Sigmoid colon (tissue), 7 donors: Measurements from ENCODE around the gene GDPD5. TPM values are rescaled to one million over a fixed set of nuclear protein-coding genes. Genes with fewer than 3 reads are reported as not detected.

Experiments used
- DNase-seq: peaks from one replicate; pipeline ENCODE4 v3.0.0-alpha.2; 2019
- H3K27ac ChIP-seq, 4 donors: fragments of 200-600 bp; sonication (generic); one replicate each; pipeline ENCODE4 v1.5.1; 2016 to 2019; ENCODE audit warnings: mild to moderate bottlenecking in 1 of 4
- H3K27me3 ChIP-seq, 3 donors: fragments of 200-600 bp; sonication (generic); one replicate each; pipeline ENCODE4 v1.5.1; 2019; ENCODE audit warnings: mild to moderate bottlenecking in 1 of 3
- H3K36me3 ChIP-seq, 4 donors: fragments of 200-600 bp; sonication (generic); one replicate each; pipeline ENCODE4 v1.5.1; 2016 to 2019
- H3K4me1 ChIP-seq, 4 donors: fragments of 200-600 bp; sonication (generic); one replicate each; pipeline ENCODE4 v1.5.1; 2017 to 2019
- H3K4me3 ChIP-seq, 4 donors: fragments of 200-600 bp; sonication (generic); one replicate each; pipeline ENCODE4 v1.5.1; 2017 to 2019; ENCODE audit warnings: mild to moderate bottlenecking in 2 of 4, moderate library complexity in 1 of 4
- H3K9me3 ChIP-seq, 4 donors: fragments of 200-600 bp in 3 of 4; sonication (generic) in 3 of 4; one replicate each; pipeline versions ENCODE4 v1.5.1 to v1.6.1; 2013 to 2019
- EP300 ChIP-seq, 4 donors: sonication (generic); formaldehyde crosslinking; IDR thresholded peaks; one replicate each; pipeline ENCODE4 v1.6.1; 2017; ENCODE audit warnings: antibody characterized with exemption in 4 of 4
- POLR2A ChIP-seq, 2 donors: fragments of 450-650 bp; IDR thresholded peaks; one replicate each; pipeline ENCODE4 v1.6.1; 2016; ENCODE audit warnings: antibody characterized with exemption in 2 of 2, mild to moderate bottlenecking in 2 of 2, moderate library complexity in 2 of 2
- POLR2AphosphoS5 ChIP-seq, 4 donors: sonication (generic); formaldehyde crosslinking; IDR thresholded peaks; one replicate each; pipeline ENCODE4 v1.6.1; 2017; ENCODE audit warnings: antibody characterized with exemption in 4 of 4
- WGBS, 2 donors: extraction: QIAGEN DNeasy Blood & Tissue Kit; methylation state at CpG; one replicate each; pipeline ENCODE4 v1.1.7; 2013; 5-methylcytosine and 5-hydroxymethylcytosine counted together
- intact Hi-C: fragments of 100-400 bp; cut with DNase I; formaldehyde crosslinking; loops from one replicate; pipeline ENCODE4 v1.15.1; 2023
- polyA plus RNA-seq, 3 donors: library from polyadenylated mRNA; stranded (reverse); fragments of 200-250 nt; gene quantifications; one replicate each; pipeline ENCODE4 v1.2.3, GENCODE V29; 2013
- total RNA-seq, 4 donors: library from RNA; depleted of rRNA; stranded (reverse); fragments of >200 nt; gene quantifications; one replicate each; pipeline ENCODE4 v1.1.0, GENCODE V29; 2016
- TF ChIP-seq, protein P1 (sequence below), 4 experiments: fragments of 450-650 bp in 3 of 4; fragments of 200-600 bp in 1 of 4; IDR thresholded peaks; one replicate each; pipeline ENCODE4 v1.5.1; 2016 to 2019; ENCODE audit warnings: antibody characterized with exemption in 4 of 4, mild to moderate bottlenecking in 3 of 4, moderate library complexity in 2 of 4
- donor health status: healthy with polysubstance abuse.
- donor health status: Bipolar disorder and iron deficiency.
- donor health status: healthy.

GDPD5 gene
- total and polyA plus RNA-seq, 7 donors = 2.4 to 8.1 (median 5.8) TPM; not detected in 1

DNA sequence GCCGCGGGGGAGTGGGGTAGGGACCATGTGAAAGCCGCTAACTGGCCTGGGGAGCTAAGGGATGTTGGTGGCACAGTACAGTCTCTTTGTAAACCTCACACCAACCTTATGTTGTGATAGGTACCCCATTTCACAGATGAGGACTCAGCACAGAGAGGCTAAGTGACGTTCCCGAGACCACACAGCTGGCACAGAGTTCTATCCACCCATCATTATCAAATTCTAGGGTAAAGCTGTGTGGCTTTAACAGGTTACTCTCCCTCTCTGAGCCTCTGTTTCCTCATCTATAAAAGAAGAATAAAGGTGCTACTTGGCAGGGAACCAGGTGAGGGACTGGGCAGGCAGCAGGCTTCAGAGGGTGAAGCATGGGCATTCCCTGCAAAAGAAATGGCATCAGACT lies 1.4 kb upstream of the GDPD5 start:
- DNase-seq = no peak
- no peak overlapping the region for H3K4me3 ChIP-seq
- no peaks in the 10 kb centered on the region for H3K36me3 ChIP-seq
- no peaks in the 10 kb centered on the region for H3K9me3 ChIP-seq
- TF ChIP-seq, protein P1, sequence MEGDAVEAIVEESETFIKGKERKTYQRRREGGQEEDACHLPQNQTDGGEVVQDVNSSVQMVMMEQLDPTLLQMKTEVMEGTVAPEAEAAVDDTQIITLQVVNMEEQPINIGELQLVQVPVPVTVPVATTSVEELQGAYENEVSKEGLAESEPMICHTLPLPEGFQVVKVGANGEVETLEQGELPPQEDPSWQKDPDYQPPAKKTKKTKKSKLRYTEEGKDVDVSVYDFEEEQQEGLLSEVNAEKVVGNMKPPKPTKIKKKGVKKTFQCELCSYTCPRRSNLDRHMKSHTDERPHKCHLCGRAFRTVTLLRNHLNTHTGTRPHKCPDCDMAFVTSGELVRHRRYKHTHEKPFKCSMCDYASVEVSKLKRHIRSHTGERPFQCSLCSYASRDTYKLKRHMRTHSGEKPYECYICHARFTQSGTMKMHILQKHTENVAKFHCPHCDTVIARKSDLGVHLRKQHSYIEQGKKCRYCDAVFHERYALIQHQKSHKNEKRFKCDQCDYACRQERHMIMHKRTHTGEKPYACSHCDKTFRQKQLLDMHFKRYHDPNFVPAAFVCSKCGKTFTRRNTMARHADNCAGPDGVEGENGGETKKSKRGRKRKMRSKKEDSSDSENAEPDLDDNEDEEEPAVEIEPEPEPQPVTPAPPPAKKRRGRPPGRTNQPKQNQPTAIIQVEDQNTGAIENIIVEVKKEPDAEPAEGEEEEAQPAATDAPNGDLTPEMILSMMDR (IDR thresholded peaks at IDR 0.05) = no peak
- no peak for TF ChIP-seq POLR2A (IDR thresholded peaks at IDR 0.05)
- TF ChIP-seq POLR2AphosphoS5 (IDR thresholded peaks at IDR 0.05) = no peak
- TF ChIP-seq EP300 (IDR thresholded peaks at IDR 0.05) = no peak
- intact Hi-C loops = no loop called here
- no peak overlapping the region for H3K27ac ChIP-seq
- 91 to 95% methylated on average over 5 of the region's 5 CpGs for WGBS, 2 donors
- no peaks in the 10 kb centered on the region for H3K27me3 ChIP-seq
- peaks cover 0 to 25% (median 16%) of the 10 kb centered on the region in 4 donors for H3K4me1 ChIP-seq

DNA sequence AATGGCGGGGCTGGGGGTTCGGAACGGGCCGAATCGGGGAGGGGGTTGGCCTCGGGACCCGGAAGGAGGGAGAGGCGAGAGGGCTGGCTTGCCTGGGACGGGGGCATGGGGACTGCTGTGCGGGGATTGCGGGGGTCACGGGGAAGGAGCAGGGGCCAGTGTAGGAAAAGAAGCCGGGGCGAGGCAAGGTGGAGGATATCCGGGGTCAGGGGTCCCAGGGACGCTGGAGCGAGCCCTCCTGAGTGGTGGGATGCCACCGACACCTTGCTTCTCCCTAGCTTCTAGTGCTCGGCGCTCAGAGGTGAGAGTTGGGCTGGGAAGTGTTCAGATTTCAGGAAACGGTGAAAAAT lies 426 bp upstream of the GDPD5 start:
- Histone ChIP-seq H3K4me1 (peaks cover 0 to 25% (median 16%) of the 10 kb centered on the region in 4 donors), H3K9me3 (no peaks in the 10 kb centered on the region), H3K36me3 (no peaks in the 10 kb centered on the region), H3K27ac (peak overlapping the region in 2 of 4 donors; percentile 29 to 59), H3K27me3 (no peaks in the 10 kb centered on the region), H3K4me3 (peak overlapping the region; percentile 43 to 71 (median 60))
- TF ChIP-seq EP300 (IDR thresholded peaks at IDR 0.05) = no peak
- no peak for TF ChIP-seq POLR2AphosphoS5 (IDR thresholded peaks at IDR 0.05)
- no peak for TF ChIP-seq POLR2A (IDR thresholded peaks at IDR 0.05)
- TF ChIP-seq, protein P1 (IDR thresholded peaks at IDR 0.05) = no peak
- no peak for DNase-seq
- intact Hi-C loops = no loop called here
- 1 to 2% methylated on average over 21 of the region's 21 CpGs for WGBS, 2 donors

DNA sequence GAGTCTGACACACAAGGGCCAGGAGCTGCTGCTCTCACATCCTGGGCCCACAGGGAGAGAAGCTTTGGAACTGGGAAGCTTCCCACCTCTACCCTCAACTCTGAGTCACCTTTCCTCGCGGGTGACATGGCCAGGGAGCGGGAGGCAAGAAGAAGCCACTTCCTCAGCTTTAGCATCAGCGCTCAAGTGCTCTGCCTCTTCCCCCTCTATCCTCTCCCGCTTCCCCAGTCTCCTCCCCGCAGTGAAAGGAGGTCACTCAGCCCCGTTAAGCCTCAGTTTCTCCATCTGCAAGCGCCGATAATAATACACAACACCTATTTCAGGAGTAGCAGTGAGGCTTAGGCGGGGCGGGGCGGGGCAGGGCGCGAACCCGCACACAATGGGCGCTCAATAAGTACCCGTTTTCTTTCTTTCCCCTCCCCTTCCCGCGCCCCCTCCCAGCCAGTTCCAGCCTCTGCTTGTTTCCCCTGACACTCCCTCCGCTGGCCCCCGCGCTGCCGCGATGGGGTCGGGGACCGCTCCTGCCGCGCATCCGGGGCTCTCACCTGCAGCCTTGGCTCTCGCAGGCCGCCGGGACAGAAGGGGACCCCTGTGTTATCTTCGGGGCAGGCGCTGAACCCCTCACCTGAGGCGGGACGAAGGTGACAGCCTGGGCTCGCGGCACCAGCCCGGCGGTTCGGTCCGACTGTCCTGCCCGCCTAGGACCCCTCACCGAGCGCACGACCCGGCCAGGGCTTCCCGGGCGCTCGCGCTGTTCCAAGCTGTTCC lies 892 bp downstream of the GDPD5 start:
- no peaks in the 10 kb centered on the region for H3K27me3 ChIP-seq
- no peaks in the 10 kb centered on the region for H3K9me3 ChIP-seq
- no peak for TF ChIP-seq POLR2AphosphoS5 (IDR thresholded peaks at IDR 0.05)
- TF ChIP-seq, protein P1 (IDR thresholded peaks at IDR 0.05) = no peak
- no peak for TF ChIP-seq EP300 (IDR thresholded peaks at IDR 0.05)
- no peak for TF ChIP-seq POLR2A (IDR thresholded peaks at IDR 0.05)
- H3K4me1 ChIP-seq = peaks cover 0 to 25% (median 16%) of the 10 kb centered on the region in 4 donors
- peak overlapping the region in 2 of 4 donors; percentile 29 to 59 for H3K27ac ChIP-seq
- intact Hi-C loops = no loop called here
- H3K36me3 ChIP-seq = no peaks in the 10 kb centered on the region
- no peak for DNase-seq
- WGBS, 2 donors = 4 to 6% methylated on average over 51 of the region's 51 CpGs
- peak overlapping the region; percentile 40 to 71 (median 60) for H3K4me3 ChIP-seq

DNA sequence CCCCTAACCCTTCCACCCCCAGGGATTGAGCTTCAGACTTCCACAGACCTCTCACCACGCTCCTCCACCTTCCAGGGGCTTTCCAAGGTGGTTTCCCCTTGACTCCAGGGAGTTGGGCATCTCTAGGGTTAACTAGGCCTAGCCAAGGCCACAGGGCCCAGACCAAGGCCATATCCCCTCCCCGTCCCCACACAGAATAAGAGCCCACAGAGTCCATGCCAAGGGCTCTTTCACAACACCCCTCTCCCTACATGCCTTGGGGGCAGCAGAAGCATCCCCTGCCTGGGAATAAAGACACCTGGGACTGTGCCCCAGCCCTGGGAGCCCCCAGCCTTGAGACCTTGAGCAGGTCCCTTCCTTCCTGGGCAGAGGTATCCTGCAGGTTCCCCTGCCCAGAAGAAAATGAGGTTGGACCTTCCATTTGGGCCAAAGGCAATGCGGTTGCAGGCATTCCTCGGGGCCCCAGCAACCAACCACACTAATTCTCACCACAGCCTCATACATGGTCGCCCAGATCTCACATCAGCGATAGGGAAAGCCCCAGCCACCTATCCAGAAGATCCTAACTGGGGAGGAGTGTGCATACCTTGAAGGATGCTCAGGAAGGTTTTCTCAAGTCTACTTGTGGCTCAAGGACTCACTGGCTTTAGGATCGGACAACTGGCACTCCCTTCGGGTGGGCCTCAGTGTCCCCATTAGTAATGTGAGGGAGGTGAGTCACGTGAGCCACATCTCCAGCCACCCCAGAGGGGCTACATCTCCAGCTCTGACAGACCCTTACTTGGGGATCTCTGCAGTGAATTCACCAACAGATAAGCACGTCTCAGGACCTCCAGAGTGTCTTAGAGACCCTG lies 1.7 kb downstream of the GDPD5 start:
- H3K9me3 ChIP-seq = no peaks in the 10 kb centered on the region
- 73 to 77% methylated on average over 10 of the region's 10 CpGs for WGBS, 2 donors
- TF ChIP-seq EP300 (IDR thresholded peaks at IDR 0.05) = no peak
- TF ChIP-seq POLR2AphosphoS5 (IDR thresholded peaks at IDR 0.05) = no peak
- TF ChIP-seq, protein P1 (IDR thresholded peaks at IDR 0.05) = no peak
- no peak for TF ChIP-seq POLR2A (IDR thresholded peaks at IDR 0.05)
- no peak for DNase-seq
- H3K36me3 ChIP-seq = no peaks in the 10 kb centered on the region
- peak overlapping the region in 3 of 4 donors; percentile 59 to 71 (median 60) for H3K4me3 ChIP-seq
- no peaks in the 10 kb centered on the region for H3K27me3 ChIP-seq
- no peak overlapping the region for H3K27ac ChIP-seq
- peaks cover 0 to 25% (median 16%) of the 10 kb centered on the region in 4 donors for H3K4me1 ChIP-seq
- intact Hi-C loops = no loop called here
